GM12878 (cell line): ENCODE measurements around the gene BCAR3. TPM values are rescaled to one million over a fixed set of nuclear protein-coding genes. Genes with fewer than 3 reads are reported as not detected.

Experiments
- ATAC-seq: fragments of 200-7000 bp; cut with Tn5 transposase; 3 replicates; pipeline ENCODE4 v1.9.1; 2020; ENCODE audit warnings: mild to moderate bottlenecking, moderate library complexity
- BruUV-seq: library from RNA; stranded (reverse); fragments of 400-500 nt; replicated peaks from 2 replicates; lab custom pipeline; 2021; lab: Mats Ljungman, UMichigan
- CTCF ChIA-PET: fragments of 300-600 bp; sonication (Branson Sonifier 250); formaldehyde crosslinking; extraction: SDS; loops from one replicate; lab custom pipeline; 2021; ENCODE audit warnings: inconsistent platforms; lab: Yijun Ruan, JAX
- POLR2A ChIA-PET: fragments of 350-600 bp; formaldehyde crosslinking; extraction: SDS; loops from one replicate; lab custom pipeline; 2021; ENCODE audit warnings: inconsistent platforms; lab: Charles Lee
- RAD21 ChIA-PET: fragments of 300-600 bp; sonication (Branson Sonifier 250); formaldehyde crosslinking; loops from one replicate; lab custom pipeline; 2023; ENCODE audit warnings: antibody characterized with exemption; ENCODE audit not compliant: unreplicated experiment; lab: Charles Lee
- SMC1A ChIA-PET: fragments of 300-600 bp; sonication (Branson Sonifier 250); formaldehyde crosslinking; loops from one replicate; lab custom pipeline; 2023; ENCODE audit not compliant: unreplicated experiment, uncharacterized antibody; lab: Charles Lee
- DNase-seq: peaks from one replicate; pipeline ENCODE4 v3.0.0-alpha.2; 2011; ENCODE audit warnings: low read depth, low spot score
- FAIRE-seq: peaks from 3 replicates; lab custom pipeline; 2011; peaks lifted over from hg19 to GRCh38; lab: Jason Lieb, UNC
- H2AFZ ChIP-seq: 2 replicates; pipeline ENCODE4 v1.6.0; 2011; ENCODE audit warnings: low read depth, low read length, control low read depth; ENCODE audit not compliant: control insufficient read depth
- H3K27ac ChIP-seq: 2 replicates; pipeline ENCODE4 v1.5.1; 2011; ENCODE audit warnings: control low read depth; ENCODE audit not compliant: control insufficient read depth, insufficient read depth
- H3K27me3 ChIP-seq, 2 experiments: replicated peaks in 1 of 2; 2 replicates each; pipeline versions ENCODE4 v1.6.0 to v1.6.1; 2011; ENCODE audit warnings: low read length in 1 of 2; ENCODE audit not compliant: control insufficient read depth in 2 of 2, insufficient read depth in 2 of 2
- H3K36me3 ChIP-seq, 2 experiments: 2 replicates each; pipeline ENCODE4 v1.5.1; 2011; ENCODE audit warnings: low read length in 1 of 2; ENCODE audit not compliant: control insufficient read depth in 2 of 2, insufficient read depth in 2 of 2
- H3K4me1 ChIP-seq: 2 replicates; pipeline ENCODE4 v1.6.1; 2011; ENCODE audit warnings: mild to moderate bottlenecking, low read length, moderate library complexity, mixed read lengths; ENCODE audit not compliant: control insufficient read depth, insufficient read depth
- H3K4me2 ChIP-seq: 2 replicates; pipeline ENCODE4 v1.6.0; 2011; ENCODE audit warnings: control low read depth; ENCODE audit not compliant: control insufficient read depth, insufficient read depth
- H3K4me3 ChIP-seq: fragments of 200-600 bp; sonication (generic); 2 replicates; pipeline ENCODE4 v1.5.1; 2016
- H3K79me2 ChIP-seq: 2 replicates; pipeline ENCODE4 v1.6.0; 2011; ENCODE audit warnings: low read length; ENCODE audit not compliant: control insufficient read depth, insufficient read depth
- H3K9ac ChIP-seq: 2 replicates; pipeline ENCODE4 v1.8.0; 2011; ENCODE audit warnings: low read length, control low read depth, mixed read lengths; ENCODE audit not compliant: control insufficient read depth, insufficient read depth
- H3K9me3 ChIP-seq: replicated peaks from 3 replicates; pipeline ENCODE4 v1.5.1; 2011; ENCODE audit warnings: mild to moderate bottlenecking, low read length; ENCODE audit not compliant: control insufficient read depth, insufficient read depth
- H4K20me1 ChIP-seq: 2 replicates; pipeline ENCODE4 v1.6.0; 2011; ENCODE audit not compliant: control insufficient read depth, insufficient read depth
- BCL11A ChIP-seq: IDR thresholded peaks from 2 replicates; pipeline ENCODE4 v1.6.1; 2011; ENCODE audit warnings: low read depth, low read length
- CHD2 ChIP-seq: IDR thresholded peaks from 2 replicates; pipeline ENCODE4 v1.6.1; 2011; ENCODE audit warnings: low read depth, low read length, improper control_type of control experiment, borderline replicate concordance
- EED ChIP-seq: sonication (generic); IDR thresholded peaks from 2 replicates; pipeline ENCODE4 v1.6.1; 2016; ENCODE audit warnings: antibody characterized with exemption, low read depth
- NR2F1 ChIP-seq: fragments of 450-650 bp; conservative IDR thresholded peaks from 2 replicates; pipeline ENCODE4 v1.6.1; 2017; ENCODE audit warnings: mild to moderate bottlenecking
- RCOR1 ChIP-seq: conservative IDR thresholded peaks from 2 replicates; pipeline ENCODE4 v1.6.1; 2012; ENCODE audit warnings: low read depth, low read length, improper control_type of control experiment
- RUNX3 ChIP-seq: IDR thresholded peaks from 2 replicates; pipeline ENCODE4 v1.6.1; 2012; ENCODE audit warnings: low read length, inconsistent platforms
- WRNIP1 ChIP-seq: IDR thresholded peaks from 2 replicates; pipeline ENCODE4 v1.6.1; 2011; ENCODE audit warnings: low read depth, low read length, improper control_type of control experiment, borderline replicate concordance
- YY1 ChIP-seq: IDR thresholded peaks from 2 replicates; pipeline ENCODE4 v1.6.1; 2011; ENCODE audit warnings: low read depth, mild to moderate bottlenecking, low read length
- WGBS: methylation state at CpG from one replicate; pipeline ENCODE4 v1.1.6; 2016; ENCODE audit warnings: low lambda C conversion rate; ENCODE audit not compliant: insufficient replicate concordance, insufficient coverage; ENCODE audit errors: missing lambda C conversion rate; 5-methylcytosine and 5-hydroxymethylcytosine counted together
- in situ Hi-C: fragments of 300-500 bp; cut with MboI; formaldehyde crosslinking; loops from 9 replicates; pipeline ENCODE4 v1.14.3; 2018; ENCODE audit warnings: mixed read lengths
- intact Hi-C: fragments of 100-400 bp; cut with micrococcal nuclease; formaldehyde crosslinking; loops from one replicate; pipeline ENCODE4 v1.14.2; 2022; ENCODE audit not compliant: unreplicated experiment
- polyA plus RNA-seq, 11 experiments: library from polyadenylated mRNA; depleted of rRNA in 4 of 11; unstranded in 6 of 11; stranded (reverse) in 5 of 11; fragments of >200 nt; fragmentation: Nextera tagmentation in 4 of 11; fragmentation: Illumina TruSeq in 1 of 11; extraction: Ambion mirVana in 4 of 11; extraction: Trizol in 1 of 11; gene quantifications; 1 replicate in 1 of 11; 2 replicates in 10 of 11; pipeline versions ENCODE4 v1.2.1 to v1.2.3, GENCODE V29; 2011 to 2016; ENCODE audit warnings: inconsistent platforms in 2 of 11, missing spikeins in 2 of 11, low read depth in 1 of 11
- total RNA-seq, 4 experiments: library from RNA; depleted of rRNA in 3 of 4; stranded (reverse); fragments of >200 nt in 3 of 4; fragmentation: Illumina TruSeq in 1 of 4; extraction: Trizol in 1 of 4; gene quantifications; 2 replicates each; pipeline versions ENCODE4 v1.2.1 to v1.2.3, GENCODE V29; 2013 to 2021

Gene BCAR3
- total and polyA plus RNA-seq, 10 of the 15 experiments (the other 5 are each of a cell fraction or from before 2014, with no cell fraction given), result 1.3 to 6.6 (median 1.8) TPM

- Histone ChIP-seq H3K79me2 (no peaks in the 10 kb centered on the region), H2AFZ (peak overlapping the region; percentile 10; the same call in 1 of the 2 replicates), H3K27me3 (no peaks in the 10 kb centered on the region), H3K4me2 (peak overlapping the region; percentile 40), H3K27ac (peak overlapping the region; percentile 72), H3K9me3 (no peaks in the 10 kb centered on the region), H3K4me3 (no peak overlapping the region), H4K20me1 (no peaks in the 10 kb centered on the region), H3K4me1 (peaks cover 54% of the 10 kb centered on the region), H3K36me3 (no peaks in the 10 kb centered on the region), H3K9ac (peak overlapping the region; percentile 35; the same call in 1 of the 2 replicates)
- TF ChIP-seq EED (peak; percentile 42; the same call in 1 of the 2 replicates), WRNIP1 (no peak), RUNX3 (0 out of 2 replicates have a peak, but pooled peaks have one; percentile 42), RCOR1 (no peak), CHD2 (no peak), BCL11A (peak; percentile 31; the same call in 1 of the 2 replicates), NR2F1 (0 out of 2 replicates have a peak, but pooled peaks have one; percentile 13), YY1 (0 out of 2 replicates have a peak, but pooled peaks have one; percentile 33)
- ChIA-PET SMC1A (interaction anchor here (0.7 to 11.9 kb wide), 16 partner anchors 8 to 112 kb away, joined by 3 to 137 read pairs (median 6); partner anchors contain the start of gene BCAR3), CTCF (interaction anchor here (0.5 to 9.1 kb wide), 11 partner anchors 8 to 111 kb away, joined by 3 to 49 read pairs (median 5); partner anchors contain the start of gene BCAR3), POLR2A (interaction anchor here (0.6 to 6.1 kb wide), 8 partner anchors 11 to 1122 kb away, joined by 3 to 38 read pairs (median 4); no protein-coding TSS in a partner anchor), RAD21 (interaction anchor here (0.8 to 6.9 kb wide), 11 partner anchors 11 to 112 kb away, joined by 3 to 69 read pairs (median 10); partner anchors contain the start of gene BCAR3)
- intact Hi-C loops, result no loop called here
- in situ Hi-C loops, result no loop called here
- no peak for FAIRE-seq
- DNase-seq, result no peak
- no TSS peak for BruUV-seq
- peak; percentile 6 for ATAC-seq
- 44% methylated on average over 9 of the region's 9 CpGs for WGBS
These were observed 20.6 kb upstream of the BCAR3 start for GRCh38 chr1:93702111-93702827.
